Measurements from ENCODE around the gene SLC9A9.

DNA sequence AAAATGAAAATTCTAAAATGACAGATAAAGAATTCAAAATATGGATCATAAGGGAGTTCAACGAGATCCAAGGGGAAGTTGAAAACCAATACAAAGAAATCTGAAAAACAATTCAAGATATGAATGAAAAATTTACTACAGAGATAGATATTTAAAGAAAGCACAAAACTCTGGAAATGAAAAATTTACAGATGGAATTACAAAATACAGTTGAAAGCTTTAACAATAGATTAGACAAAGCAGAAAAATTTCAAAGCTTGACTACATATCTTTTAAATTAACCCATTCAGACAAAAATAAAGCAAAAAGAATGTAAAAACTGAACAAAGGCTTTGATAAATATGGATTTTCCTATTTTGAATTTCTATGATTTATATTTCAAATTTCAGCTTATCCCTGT is 211.1 kb downstream of the SLC9A9 start:
- TF ChIP-seq, protein P1, sequence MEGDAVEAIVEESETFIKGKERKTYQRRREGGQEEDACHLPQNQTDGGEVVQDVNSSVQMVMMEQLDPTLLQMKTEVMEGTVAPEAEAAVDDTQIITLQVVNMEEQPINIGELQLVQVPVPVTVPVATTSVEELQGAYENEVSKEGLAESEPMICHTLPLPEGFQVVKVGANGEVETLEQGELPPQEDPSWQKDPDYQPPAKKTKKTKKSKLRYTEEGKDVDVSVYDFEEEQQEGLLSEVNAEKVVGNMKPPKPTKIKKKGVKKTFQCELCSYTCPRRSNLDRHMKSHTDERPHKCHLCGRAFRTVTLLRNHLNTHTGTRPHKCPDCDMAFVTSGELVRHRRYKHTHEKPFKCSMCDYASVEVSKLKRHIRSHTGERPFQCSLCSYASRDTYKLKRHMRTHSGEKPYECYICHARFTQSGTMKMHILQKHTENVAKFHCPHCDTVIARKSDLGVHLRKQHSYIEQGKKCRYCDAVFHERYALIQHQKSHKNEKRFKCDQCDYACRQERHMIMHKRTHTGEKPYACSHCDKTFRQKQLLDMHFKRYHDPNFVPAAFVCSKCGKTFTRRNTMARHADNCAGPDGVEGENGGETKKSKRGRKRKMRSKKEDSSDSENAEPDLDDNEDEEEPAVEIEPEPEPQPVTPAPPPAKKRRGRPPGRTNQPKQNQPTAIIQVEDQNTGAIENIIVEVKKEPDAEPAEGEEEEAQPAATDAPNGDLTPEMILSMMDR (IDR thresholded peaks at IDR 0.05), result no peak
- no peak for TF ChIP-seq POLR2A (IDR thresholded peaks at IDR 0.05)
